ENCODE results near the gene TRMT11. TPM values are rescaled to one million over a fixed set of nuclear protein-coding genes. Genes with fewer than 3 reads are reported as not detected.
"Not testable (repeated sequence)": the region's sequence is repeated elsewhere in the genome, so short reads cannot be mapped to it uniquely, and the experiment has no call there.

TRMT11 gene
- total RNA-seq, 1 donor from 2014 or later: 9.2 TPM

- no peak overlapping the region for H3K27ac ChIP-seq (replicated peaks)
- H3K27me3 ChIP-seq (ENCODE audit: low read depth): no peaks in the 10 kb centered on the region
- no peak for DNase-seq
- H3K36me3 ChIP-seq: peaks cover 76% of the 10 kb centered on the region
- H3K9me3 ChIP-seq (replicated peaks): no peaks in the 10 kb centered on the region
- H3K4me3 ChIP-seq: no peak overlapping the region
- intact Hi-C loops (cut with micrococcal nuclease): no loop called here
- TF ChIP-seq CTCF (IDR thresholded peaks at IDR 0.05; ENCODE audit: borderline replicate concordance): no peak
- no peaks in the 10 kb centered on the region for H3K4me1 ChIP-seq
Observed at GRCh38 chr6:126016591-126016990, 30.3 kb downstream of the TRMT11 start.

DNA sequence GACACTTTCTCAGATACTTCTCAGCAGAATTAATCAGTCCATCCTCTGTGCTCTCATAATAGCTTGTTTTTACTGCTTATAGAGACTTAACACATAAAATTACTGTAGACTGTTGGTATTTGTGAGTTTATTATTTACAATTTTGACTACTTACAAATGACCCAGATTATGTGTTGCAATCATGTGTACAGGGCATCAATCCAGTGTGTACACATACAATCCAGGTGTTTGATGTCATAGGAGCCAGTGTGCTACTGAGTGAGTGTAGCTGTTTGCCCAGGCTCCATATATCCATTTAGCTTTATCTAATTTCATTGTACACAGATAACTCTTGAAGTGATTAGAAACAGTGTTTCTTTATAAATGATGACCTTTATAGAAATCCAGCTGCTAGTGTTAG, 31.3 kb downstream of the TRMT11 start:
- no peaks in the 10 kb centered on the region for H3K9me3 ChIP-seq (replicated peaks)
- intact Hi-C loops (cut with micrococcal nuclease): no loop called here
- H3K27ac ChIP-seq (replicated peaks): no peak overlapping the region
- H3K36me3 ChIP-seq: peaks cover 76% of the 10 kb centered on the region
- TF ChIP-seq CTCF (IDR thresholded peaks at IDR 0.05; ENCODE audit: borderline replicate concordance): no peak
- H3K4me1 ChIP-seq: no peaks in the 10 kb centered on the region
- no peak overlapping the region for H3K4me3 ChIP-seq
- no peaks in the 10 kb centered on the region for H3K27me3 ChIP-seq (ENCODE audit: low read depth)
- no peak for DNase-seq

DNA sequence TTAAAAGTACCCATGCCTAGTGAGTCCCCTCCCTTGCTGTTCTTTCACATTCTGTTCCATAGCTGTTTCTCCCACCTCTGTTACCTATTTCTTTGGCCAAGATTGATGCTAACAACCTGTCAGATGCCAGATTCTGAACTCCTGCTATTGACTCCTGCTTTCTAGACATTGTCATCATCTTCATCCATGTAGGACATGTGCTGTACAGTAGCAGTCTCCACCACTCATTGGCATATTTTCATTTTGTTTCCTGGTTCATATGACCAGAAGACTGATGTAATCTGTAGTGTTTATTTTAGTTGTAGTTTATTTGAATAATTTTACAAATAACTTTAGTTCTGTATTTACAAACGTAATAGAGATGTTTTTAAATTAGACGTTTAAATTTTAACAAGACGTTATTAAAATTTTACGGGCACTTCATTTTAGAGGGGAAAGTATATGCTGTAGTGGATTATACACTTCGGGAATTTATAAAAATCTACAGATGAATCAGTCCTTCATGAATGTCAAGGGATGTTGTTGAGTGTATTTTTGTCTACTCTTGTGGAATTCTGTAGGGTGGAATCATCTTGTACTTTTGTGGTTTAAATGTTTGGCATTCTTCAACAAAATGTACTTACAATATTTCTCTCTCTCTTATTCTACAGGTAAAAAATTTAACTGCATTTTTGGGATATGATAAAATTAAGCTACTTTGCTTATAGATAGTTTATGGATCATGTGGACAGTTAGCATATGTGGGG, 34.1 kb downstream of the TRMT11 start:
- H3K4me1 ChIP-seq: no peaks in the 10 kb centered on the region
- DNase-seq: no peak

GRCh38 chr6:126023474-126023873, 37.1 kb downstream of the TRMT11 start:
- H3K27me3 ChIP-seq (ENCODE audit: low read depth); H3K4me1 ChIP-seq; H3K9me3 ChIP-seq (replicated peaks); H3K27ac ChIP-seq (replicated peaks); intact Hi-C loops (cut with micrococcal nuclease); H3K4me3 ChIP-seq; DNase-seq: not testable (repeated sequence)
- peaks cover 76% of the 10 kb centered on the region for H3K36me3 ChIP-seq

More for the DNA sequence above, 34.1 kb downstream of the TRMT11 start:
- H3K36me3 ChIP-seq: peaks cover 73% of the 10 kb centered on the region
- intact Hi-C loops (cut with micrococcal nuclease): no loop called here
- no peak for TF ChIP-seq CTCF (IDR thresholded peaks at IDR 0.05; ENCODE audit: borderline replicate concordance)
- H3K27ac ChIP-seq (replicated peaks): no peak overlapping the region
- no peaks in the 10 kb centered on the region for H3K9me3 ChIP-seq (replicated peaks)
- no peaks in the 10 kb centered on the region for H3K27me3 ChIP-seq (ENCODE audit: low read depth)
- H3K4me3 ChIP-seq: no peak overlapping the region

DNA sequence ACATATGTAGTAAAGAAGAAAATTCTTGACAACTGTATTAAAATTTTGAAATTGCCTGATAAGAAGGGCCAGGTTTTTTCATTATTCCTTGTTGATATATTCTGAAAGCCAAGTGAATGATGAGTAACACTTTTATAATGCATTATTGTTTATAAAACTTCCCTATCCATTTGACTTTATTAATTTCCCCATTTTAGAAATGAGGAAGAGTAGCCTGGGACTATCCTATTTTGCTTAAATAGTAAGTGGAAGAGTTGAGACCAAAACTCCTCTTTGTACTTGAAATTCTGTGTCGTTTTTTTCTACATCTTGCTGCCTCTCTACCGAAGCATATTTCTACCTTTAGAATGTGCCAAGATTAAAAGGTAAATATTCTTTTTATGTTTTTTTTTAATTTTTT, 39.7 kb downstream of the TRMT11 start:
- H3K27ac ChIP-seq (replicated peaks): no peak overlapping the region
- H3K4me1 ChIP-seq: peaks cover 11% of the 10 kb centered on the region
- H3K4me3 ChIP-seq: no peak overlapping the region
- intact Hi-C loops (cut with micrococcal nuclease): no loop called here
- no peak for TF ChIP-seq CTCF (IDR thresholded peaks at IDR 0.05; ENCODE audit: borderline replicate concordance)
- no peaks in the 10 kb centered on the region for H3K9me3 ChIP-seq (replicated peaks)
- peaks cover 57% of the 10 kb centered on the region for H3K36me3 ChIP-seq
- no peaks in the 10 kb centered on the region for H3K27me3 ChIP-seq (ENCODE audit: low read depth)
- DNase-seq: no peak

GRCh38 chr6:126027601-126028000, 41.3 kb downstream of the TRMT11 start:
- Histone ChIP-seq H3K27ac (replicated peaks) (no peak overlapping the region), H3K27me3 (ENCODE audit: low read depth) (no peaks in the 10 kb centered on the region), H3K36me3 (peaks cover 41% of the 10 kb centered on the region), H3K4me1 (peaks cover 11% of the 10 kb centered on the region), H3K4me3 (no peak overlapping the region), H3K9me3 (replicated peaks) (no peaks in the 10 kb centered on the region)
- intact Hi-C loops (cut with micrococcal nuclease): no loop called here
- TF ChIP-seq CTCF (IDR thresholded peaks at IDR 0.05; ENCODE audit: borderline replicate concordance): no peak
- no peak for DNase-seq

Measured in left ventricle myocardium inferior (tissue), 1 donor.